HFFc6 (cell line): ENCODE results near the gene MLF1. TPM values are rescaled to one million over a fixed set of nuclear protein-coding genes. Genes with fewer than 3 reads are reported as not detected.
A peak's percentile ranks its signal among the peaks of the same experiment; 100 is the strongest.
"Not testable (repeated sequence)": the region's sequence is repeated elsewhere in the genome, so short reads cannot be mapped to it uniquely, and the experiment has no call there.

ENCODE experiments used
- DNase-seq: peaks from one replicate; pipeline ENCODE4 v3.0.0-alpha.2; 2018
- H3K27ac Mint-ChIP-seq: 2 replicates; pipeline ENCODE4 v1.8.0; 2020; ENCODE audit warnings: mild to moderate bottlenecking, mixed read lengths
- H3K27me3 Mint-ChIP-seq: 2 replicates; pipeline ENCODE4 v1.8.0; 2021; ENCODE audit warnings: mild to moderate bottlenecking, moderate library complexity, mixed read lengths; ENCODE audit not compliant: insufficient read depth
- H3K36me3 Mint-ChIP-seq: 2 replicates; pipeline ENCODE4 v1.8.0; 2021; ENCODE audit warnings: low read depth, mixed read lengths
- H3K4me1 Mint-ChIP-seq: 2 replicates; pipeline ENCODE4 v1.8.0; 2020; ENCODE audit warnings: low read depth, mixed read lengths
- H3K4me3 Mint-ChIP-seq: 2 replicates; pipeline ENCODE4 v1.8.0; 2020; ENCODE audit warnings: mild to moderate bottlenecking, moderate library complexity, mixed read lengths
- H3K9me3 Mint-ChIP-seq: 2 replicates; pipeline ENCODE4 v1.8.0; 2020; ENCODE audit warnings: mild to moderate bottlenecking, mixed read lengths
- total RNA-seq, 6 experiments: library from RNA; stranded (reverse); fragmentation: NEBNext Ultra II Directional; extraction: Animal tissue kit (Norgen Biotek cat#: 25700); gene quantifications; 2 replicates in 1 of 6; 3 replicates in 5 of 6; pipeline ENCODE4 v1.2.3, GENCODE V29; 2021
- TF ChIP-seq, protein P1 (sequence below): fragments of 200-600 bp; sonication (generic); IDR thresholded peaks from 2 replicates; pipeline ENCODE4 v1.5.0; 2021; ENCODE audit warnings: antibody characterized with exemption, mild to moderate bottlenecking

Gene MLF1
- total RNA-seq, 6 experiments from 2014 or later = 1.6 to 4.0 (median 2.9) TPM

DNA sequence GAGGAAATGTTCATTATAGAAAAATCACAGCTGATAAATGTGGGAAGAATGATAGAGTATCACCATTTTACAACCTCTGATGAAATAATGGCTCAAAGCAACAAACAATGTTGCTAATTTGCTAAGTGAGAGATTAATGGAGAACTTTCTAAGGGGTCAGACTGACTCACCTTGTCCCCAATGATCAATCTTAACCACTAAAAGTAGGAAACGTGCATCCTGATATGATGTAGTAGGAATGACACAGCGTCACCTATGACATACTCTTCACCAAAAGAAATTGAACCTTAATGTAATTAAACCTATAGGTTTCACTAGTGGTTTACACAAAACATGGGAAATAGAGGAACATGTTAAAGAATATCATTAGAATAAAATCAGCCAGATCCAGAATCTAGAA lies 35.1 kb upstream of the MLF1 start:
- Mint-ChIP-seq H3K27me3 (no peaks in the 10 kb centered on the region; the same call in none of the 2 replicates), H3K4me3 (no peak overlapping the region), H3K36me3 (no peaks in the 10 kb centered on the region)

DNA sequence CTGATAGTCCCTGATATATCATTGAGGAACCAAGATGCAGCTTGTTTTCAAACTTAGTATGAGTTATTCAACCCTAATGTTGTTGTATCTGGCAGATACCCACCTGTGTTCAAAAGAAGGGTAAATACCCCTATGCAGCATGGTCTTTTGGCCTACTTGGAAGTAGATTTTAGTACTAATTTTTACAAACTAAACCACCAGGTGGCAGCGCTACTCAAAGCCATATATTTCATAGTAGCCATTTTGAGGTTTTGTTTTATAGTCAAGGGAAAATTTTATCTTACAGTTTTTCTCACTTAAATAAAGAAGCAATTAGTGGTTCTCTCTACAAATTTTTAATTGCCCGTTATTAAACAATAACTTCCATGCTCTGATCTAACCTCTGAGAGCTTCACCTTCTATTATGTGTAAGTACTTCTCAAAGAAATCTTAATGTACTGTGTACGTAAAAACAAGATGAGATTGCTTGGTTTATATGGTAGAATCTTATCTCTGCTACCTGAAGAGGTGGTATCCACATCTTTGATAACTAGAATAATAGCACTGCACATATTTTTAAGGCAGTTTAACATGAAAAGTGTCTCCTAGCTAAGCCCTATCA lies 31.5 kb upstream of the MLF1 start:
- DNase-seq = peak; percentile 52
- Mint-ChIP-seq H3K27me3 (no peaks in the 10 kb centered on the region; the same call in 1 of the 2 replicates), H3K9me3 (no peaks in the 10 kb centered on the region), H3K27ac (no peak overlapping the region), H3K4me1 (no peaks in the 10 kb centered on the region), H3K36me3 (no peaks in the 10 kb centered on the region), H3K4me3 (no peak overlapping the region)
- TF ChIP-seq, protein P1, sequence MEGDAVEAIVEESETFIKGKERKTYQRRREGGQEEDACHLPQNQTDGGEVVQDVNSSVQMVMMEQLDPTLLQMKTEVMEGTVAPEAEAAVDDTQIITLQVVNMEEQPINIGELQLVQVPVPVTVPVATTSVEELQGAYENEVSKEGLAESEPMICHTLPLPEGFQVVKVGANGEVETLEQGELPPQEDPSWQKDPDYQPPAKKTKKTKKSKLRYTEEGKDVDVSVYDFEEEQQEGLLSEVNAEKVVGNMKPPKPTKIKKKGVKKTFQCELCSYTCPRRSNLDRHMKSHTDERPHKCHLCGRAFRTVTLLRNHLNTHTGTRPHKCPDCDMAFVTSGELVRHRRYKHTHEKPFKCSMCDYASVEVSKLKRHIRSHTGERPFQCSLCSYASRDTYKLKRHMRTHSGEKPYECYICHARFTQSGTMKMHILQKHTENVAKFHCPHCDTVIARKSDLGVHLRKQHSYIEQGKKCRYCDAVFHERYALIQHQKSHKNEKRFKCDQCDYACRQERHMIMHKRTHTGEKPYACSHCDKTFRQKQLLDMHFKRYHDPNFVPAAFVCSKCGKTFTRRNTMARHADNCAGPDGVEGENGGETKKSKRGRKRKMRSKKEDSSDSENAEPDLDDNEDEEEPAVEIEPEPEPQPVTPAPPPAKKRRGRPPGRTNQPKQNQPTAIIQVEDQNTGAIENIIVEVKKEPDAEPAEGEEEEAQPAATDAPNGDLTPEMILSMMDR = peak; percentile 90

More for the DNA sequence above, 35.1 kb upstream of the MLF1 start:
- TF ChIP-seq, protein P1 = no peak
- DNase-seq = no peak
- Mint-ChIP-seq H3K27ac (no peak overlapping the region), H3K9me3 (no peaks in the 10 kb centered on the region), H3K4me1 (peaks cover 6% of the 10 kb centered on the region)

DNA sequence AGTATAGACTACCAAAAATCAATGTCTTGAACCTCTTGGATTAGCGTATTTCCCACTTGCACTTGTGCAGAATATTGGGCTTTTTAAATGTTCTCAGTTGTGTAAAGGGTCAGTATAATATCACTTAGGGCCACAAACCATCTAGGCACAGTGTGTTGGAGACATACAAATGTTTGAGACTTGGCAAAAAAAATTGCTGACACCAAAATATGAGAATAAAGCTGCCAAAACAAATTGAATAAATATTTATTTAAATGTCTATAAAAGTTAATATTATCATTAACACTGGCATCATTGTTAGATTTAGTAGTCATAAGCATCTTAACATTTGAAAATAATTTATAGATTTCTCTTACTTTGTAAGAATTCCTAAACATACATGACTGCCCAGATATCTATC lies 30.9 kb upstream of the MLF1 start:
- no peaks in the 10 kb centered on the region for H3K36me3 Mint-ChIP-seq

DNA sequence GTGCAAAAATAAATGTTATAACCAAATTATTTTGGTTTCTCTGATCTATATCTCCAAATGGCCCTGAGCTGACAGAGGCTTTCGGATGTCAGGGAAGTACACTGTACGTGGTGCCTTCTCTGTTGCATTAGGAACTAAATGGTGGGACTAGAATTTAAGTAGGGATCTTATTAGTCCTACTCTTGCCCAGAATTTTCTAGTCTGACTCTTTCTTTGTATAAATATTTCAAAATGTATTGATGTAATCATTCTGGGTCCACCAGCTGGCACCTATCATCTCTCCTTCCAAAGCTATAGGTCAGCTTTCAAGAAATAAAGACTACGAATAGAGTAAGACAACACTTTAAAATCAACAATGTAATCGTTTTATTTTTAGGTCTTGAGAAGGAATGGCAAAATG lies 22.3 kb upstream of the MLF1 start:
- Mint-ChIP-seq H3K9me3 (no peaks in the 10 kb centered on the region), H3K36me3 (peaks cover 4% of the 10 kb centered on the region), H3K4me1 (no peaks in the 10 kb centered on the region), H3K4me3 (no peak overlapping the region), H3K27me3 (no peaks in the 10 kb centered on the region; the same call in 1 of the 2 replicates), H3K27ac (no peak overlapping the region)
- TF ChIP-seq, protein P1 = no peak
- no peak for DNase-seq

More for the DNA sequence above, 30.9 kb upstream of the MLF1 start:
- Mint-ChIP-seq H3K4me1 (no peaks in the 10 kb centered on the region), H3K27ac (no peak overlapping the region), H3K9me3 (no peaks in the 10 kb centered on the region), H3K4me3 (no peak overlapping the region), H3K27me3 (no peaks in the 10 kb centered on the region; the same call in 1 of the 2 replicates)
- TF ChIP-seq, protein P1 = no peak
- DNase-seq = no peak

DNA sequence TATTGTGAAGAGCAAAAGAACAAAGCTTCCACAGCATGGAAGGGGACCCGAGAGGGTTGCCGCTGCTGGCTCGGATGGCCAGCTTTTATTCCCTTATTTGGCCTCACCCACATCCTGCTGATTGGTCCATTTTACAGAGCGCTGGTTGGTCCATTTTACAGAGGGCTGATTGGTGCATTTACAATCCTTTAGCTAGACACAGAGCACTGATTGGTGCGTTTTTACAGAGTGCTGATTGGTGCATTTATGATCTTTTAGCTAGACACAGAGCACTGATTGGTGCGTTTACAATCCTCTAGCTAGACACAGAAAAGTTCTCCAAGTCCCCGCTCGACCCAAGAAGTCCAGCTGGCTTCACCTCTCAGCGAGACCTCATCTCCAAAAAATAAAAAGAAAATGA lies 21.1 kb upstream of the MLF1 start:
- H3K9me3 Mint-ChIP-seq, H3K27ac Mint-ChIP-seq, H3K4me1 Mint-ChIP-seq, H3K27me3 Mint-ChIP-seq, DNase-seq, H3K4me3 Mint-ChIP-seq, H3K36me3 Mint-ChIP-seq: not testable (repeated sequence)

DNA sequence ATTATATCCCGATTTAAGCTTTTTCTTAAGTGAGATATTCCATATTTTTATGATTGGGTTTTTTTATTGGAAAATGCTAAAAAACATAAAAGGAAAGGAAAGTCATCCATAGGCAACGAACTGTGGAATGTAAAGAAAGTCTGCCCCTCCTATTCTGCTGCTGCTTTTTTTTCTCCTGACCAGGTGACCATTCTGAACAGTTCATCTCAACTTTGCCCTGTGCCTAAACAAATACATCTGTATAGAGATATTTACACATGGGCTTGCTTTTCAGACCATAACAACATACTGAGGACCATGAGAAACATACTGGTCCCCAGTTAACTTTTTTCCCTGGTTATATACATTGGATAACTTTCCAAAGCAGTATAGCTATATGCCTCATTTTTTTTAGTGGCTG lies 18.9 kb upstream of the MLF1 start:
- H3K27me3 Mint-ChIP-seq = peaks cover 2% of the 10 kb centered on the region; the same call in 1 of the 2 replicates
- no peak for DNase-seq
- TF ChIP-seq, protein P1 = no peak
- H3K36me3 Mint-ChIP-seq = peaks cover 4% of the 10 kb centered on the region
- H3K4me1 Mint-ChIP-seq = no peaks in the 10 kb centered on the region
- H3K9me3 Mint-ChIP-seq = no peaks in the 10 kb centered on the region
- no peak overlapping the region for H3K27ac Mint-ChIP-seq
- no peak overlapping the region for H3K4me3 Mint-ChIP-seq
